SK-N-SH (cell line): ENCODE results near the gene SCD5.

Source experiments
- CHD2 ChIP-seq: fragments of 150-350 bp; IDR thresholded peaks from 2 replicates; pipeline ENCODE4 v1.6.1; 2018; ENCODE audit warnings: low read length; ENCODE audit not compliant: partially characterized antibody
- CTCF ChIP-seq: fragments of 200-600 bp; sonication (generic); IDR thresholded peaks from 2 replicates; pipeline ENCODE4 v1.6.1; 2017; ENCODE audit warnings: antibody characterized with exemption, mild to moderate bottlenecking, moderate library complexity
- EP300 ChIP-seq, 2 experiments: IDR thresholded peaks; 2 replicates each; pipeline versions ENCODE4 v1.4.0 to v1.6.1; 2012; ENCODE audit warnings: borderline replicate concordance in 1 of 2, low read depth in 1 of 2, low read length in 1 of 2
- EZH2phosphoT487 ChIP-seq: fragments of 200-600 bp; sonication (generic); IDR thresholded peaks from 2 replicates; pipeline ENCODE4 v1.6.1; 2017; ENCODE audit warnings: low read depth, mixed run types, mild to moderate bottlenecking, antibody characterized with exemption, moderate library complexity, borderline replicate concordance
- FOXM1 ChIP-seq: IDR thresholded peaks from 2 replicates; pipeline ENCODE4 v1.4.0; 2012; ENCODE audit warnings: low read depth, mild to moderate bottlenecking
- GABPA ChIP-seq: IDR thresholded peaks from 2 replicates; pipeline ENCODE4 v1.4.0; 2012; ENCODE audit warnings: low read depth, mild to moderate bottlenecking
- MAX ChIP-seq: IDR thresholded peaks from 2 replicates; pipeline ENCODE4 v1.4.0; 2012; ENCODE audit warnings: low read depth
- PBX3 ChIP-seq: IDR thresholded peaks from 2 replicates; pipeline ENCODE4; 2012
- POLR2AphosphoS5 ChIP-seq: IDR thresholded peaks from 2 replicates; pipeline ENCODE4 v1.6.1; 2012; ENCODE audit warnings: low read depth, low read length
- REST ChIP-seq: IDR thresholded peaks from 2 replicates; pipeline ENCODE4 v1.6.1; 2012; ENCODE audit warnings: mild to moderate bottlenecking, low read depth, low read length, moderate library complexity
- SIN3A ChIP-seq: IDR thresholded peaks from 2 replicates; pipeline ENCODE4 v1.6.1; 2012; ENCODE audit warnings: low read depth, mild to moderate bottlenecking, low read length, moderate library complexity, borderline replicate concordance
- TAF1 ChIP-seq: IDR thresholded peaks from 2 replicates; pipeline ENCODE4 v1.6.1; 2012; ENCODE audit warnings: low read depth, mild to moderate bottlenecking, low read length, moderate library complexity, borderline replicate concordance
- TEAD4 ChIP-seq: IDR thresholded peaks from 2 replicates; pipeline ENCODE4 v1.4.0; 2012; ENCODE audit warnings: mild to moderate bottlenecking, borderline replicate concordance; ENCODE audit not compliant: insufficient read depth
- YY1 ChIP-seq: IDR thresholded peaks from 2 replicates; pipeline ENCODE4 v1.4.0; 2012; ENCODE audit warnings: low read depth, mild to moderate bottlenecking

- TF ChIP-seq FOXM1 (no peak), REST (no peak), CTCF (no peak), YY1 (no peak), PBX3 (no peak), POLR2AphosphoS5 (no peak), SIN3A (no peak), GABPA (no peak), TAF1 (no peak), CHD2 (no peak), MAX (no peak), EP300 (IDR thresholded peaks at IDR 0.05; ENCODE audit: borderline replicate concordance in 1 of 2, low read depth in 1 of 2, low read length in 1 of 2) (no peak), TEAD4 (no peak), EZH2phosphoT487 (no peak)
These were observed 28.0 kb downstream of the SCD5 start for GRCh38 chr4:82770607-82771006.
